GM19023 (cell line): Measurements from ENCODE around the gene ATP10D.
"Not testable (repeated sequence)": the region's sequence is repeated elsewhere in the genome, so short reads cannot be mapped to it uniquely, and the experiment has no call there.

Source experiments
- ATAC-seq: cut with Tn5 transposase; IDR thresholded peaks from one replicate; pipeline ENCODE4 v1.9.1; 2021; ENCODE audit warnings: mild to moderate bottlenecking, moderate library complexity; ENCODE audit not compliant: unreplicated experiment

The ATP10D gene

GRCh38 chr4:47486727-47487126 lies 1.7 kb downstream of the ATP10D start:
- ATAC-seq, result not testable (repeated sequence)

- ATAC-seq, result no peak
Observed at GRCh38 chr4:47488706-47489105, 3.6 kb downstream of the ATP10D start.

- ATAC-seq, result peak; percentile 80
Observed at GRCh38 chr4:47490550-47490949, 5.5 kb downstream of the ATP10D start.

- peak; percentile 46 for ATAC-seq
Observed at GRCh38 chr4:47493238-47494123, 8.4 kb downstream of the ATP10D start.

- ATAC-seq, result no peak
Observed at GRCh38 chr4:47494124-47494430, 9.0 kb downstream of the ATP10D start.

GRCh38 chr4:47498899-47499298 lies 13.8 kb downstream of the ATP10D start:
- peak; percentile 53 for ATAC-seq

- no peak for ATAC-seq
Observed at GRCh38 chr4:47499700-47500099, 14.6 kb downstream of the ATP10D start.

GRCh38 chr4:47500776-47501175 lies 15.7 kb downstream of the ATP10D start:
- no peak for ATAC-seq

- no peak for ATAC-seq
Observed at GRCh38 chr4:47505147-47505546, 20.1 kb downstream of the ATP10D start.

- no peak for ATAC-seq
Observed at GRCh38 chr4:47505666-47506065, 20.6 kb downstream of the ATP10D start.

GRCh38 chr4:47510506-47511143 lies 25.6 kb downstream of the ATP10D start:
- peak; percentile 97 for ATAC-seq

- ATAC-seq, result no peak
Observed at GRCh38 chr4:47513461-47513860, 28.4 kb downstream of the ATP10D start.

GRCh38 chr4:47519239-47519883 lies 34.3 kb downstream of the ATP10D start:
- ATAC-seq, result peak; percentile 99

GRCh38 chr4:47525154-47525819 lies 40.2 kb downstream of the ATP10D start:
- no peak for ATAC-seq

- no peak for ATAC-seq
Observed at GRCh38 chr4:47526281-47526680, 41.2 kb downstream of the ATP10D start.

GRCh38 chr4:47528646-47529045 lies 43.6 kb downstream of the ATP10D start:
- ATAC-seq, result not testable (repeated sequence)

- no peak for ATAC-seq
Observed at GRCh38 chr4:47530801-47531200, 45.7 kb downstream of the ATP10D start.

- ATAC-seq, result peak; percentile 100
Observed at GRCh38 chr4:47531241-47531953, 46.3 kb downstream of the ATP10D start.

GRCh38 chr4:47531954-47532321 lies 46.9 kb downstream of the ATP10D start:
- no peak for ATAC-seq

- ATAC-seq, result no peak
Observed at GRCh38 chr4:47532658-47533057, 47.6 kb downstream of the ATP10D start.
